ENCODE results near the gene TNRC18.
"Not testable (repeated sequence)": the region's sequence is repeated elsewhere in the genome, so short reads cannot be mapped to it uniquely, and the experiment has no call there.

TNRC18 gene

DNA sequence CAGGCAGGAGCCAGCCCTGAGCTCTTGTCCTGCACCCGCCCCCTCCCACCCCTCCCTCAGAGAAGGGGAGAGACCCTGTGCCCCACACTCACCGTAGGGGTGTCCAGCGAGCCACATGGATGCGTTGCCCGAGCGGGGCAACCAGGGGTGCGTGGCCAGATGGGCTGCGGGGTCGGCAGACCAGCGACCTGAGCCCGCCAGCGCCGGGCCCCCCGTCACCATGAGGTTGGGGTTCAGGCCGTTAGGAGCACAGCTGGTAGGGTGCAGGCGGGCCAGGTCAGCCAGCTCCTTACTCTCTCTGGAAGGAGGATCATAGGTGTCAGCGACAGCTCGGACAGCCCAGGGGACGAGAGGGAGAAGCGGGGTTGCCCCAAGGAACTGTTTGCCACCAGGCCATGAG lies 46.4 kb downstream of the TNRC18 start:
- no peak for DNase-seq (ENCODE audit: low read depth)

DNA sequence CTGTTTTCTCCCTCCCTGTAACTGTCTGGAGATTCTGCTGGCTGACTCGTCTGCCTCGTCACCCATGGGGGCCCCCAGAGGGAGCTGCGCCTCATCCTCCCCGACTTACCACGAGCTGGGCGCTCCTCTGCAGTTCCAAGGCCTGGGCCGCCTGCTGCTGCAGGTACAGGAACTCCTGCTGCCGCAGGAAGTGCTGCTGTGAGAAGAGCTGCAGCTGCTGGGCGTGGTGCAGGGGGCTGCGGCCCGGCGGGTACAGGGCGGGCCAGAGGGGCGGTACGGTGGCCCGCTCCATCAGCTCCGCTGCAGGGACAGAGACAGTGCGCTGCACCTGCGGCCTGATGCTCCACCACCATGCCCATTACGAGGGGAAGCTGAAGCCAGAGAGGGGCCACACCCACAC lies 47.7 kb downstream of the TNRC18 start:
- no peak for DNase-seq (ENCODE audit: low read depth)

DNA sequence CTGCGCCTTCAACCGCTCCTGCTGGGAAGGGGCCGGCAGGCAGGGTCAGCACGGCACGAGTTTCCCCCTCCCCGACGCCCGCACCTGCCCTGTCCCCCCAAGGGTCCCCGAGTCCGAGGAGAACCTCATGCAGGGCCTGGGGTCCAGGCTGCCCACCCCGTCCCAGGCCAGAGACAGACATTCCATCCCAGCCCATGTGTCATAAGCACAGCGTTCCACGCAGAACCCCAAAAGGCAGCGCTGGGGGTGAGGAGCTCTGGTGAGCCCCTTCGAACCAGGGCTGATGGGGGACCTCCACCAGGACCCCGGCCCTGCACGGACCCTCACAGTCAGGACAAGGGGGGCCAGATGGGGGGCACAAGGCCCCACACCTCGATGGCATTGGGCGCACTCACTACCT lies 49.2 kb downstream of the TNRC18 start:
- no peak for DNase-seq (ENCODE audit: low read depth)

DNA sequence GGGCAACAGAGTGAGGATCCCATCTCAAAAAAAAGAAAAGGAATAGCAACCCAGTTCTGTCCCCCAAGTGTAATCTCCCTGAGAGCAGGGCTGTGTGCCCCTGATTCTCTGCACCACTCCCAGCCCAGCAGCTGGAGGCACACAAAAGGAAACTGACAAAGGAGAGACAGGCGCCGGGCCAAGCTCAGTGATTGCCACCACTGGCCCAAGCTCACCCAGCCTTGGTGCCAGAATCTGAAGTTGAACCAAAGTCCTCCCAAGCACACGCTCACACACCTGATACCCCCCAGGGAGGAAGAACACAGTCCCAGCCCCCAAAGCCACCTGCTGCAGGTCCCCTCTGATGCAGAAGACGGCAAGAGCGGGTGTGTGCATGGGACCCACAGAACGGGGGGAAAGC lies 50.3 kb downstream of the TNRC18 start:
- no peak for DNase-seq (ENCODE audit: low read depth)

DNA sequence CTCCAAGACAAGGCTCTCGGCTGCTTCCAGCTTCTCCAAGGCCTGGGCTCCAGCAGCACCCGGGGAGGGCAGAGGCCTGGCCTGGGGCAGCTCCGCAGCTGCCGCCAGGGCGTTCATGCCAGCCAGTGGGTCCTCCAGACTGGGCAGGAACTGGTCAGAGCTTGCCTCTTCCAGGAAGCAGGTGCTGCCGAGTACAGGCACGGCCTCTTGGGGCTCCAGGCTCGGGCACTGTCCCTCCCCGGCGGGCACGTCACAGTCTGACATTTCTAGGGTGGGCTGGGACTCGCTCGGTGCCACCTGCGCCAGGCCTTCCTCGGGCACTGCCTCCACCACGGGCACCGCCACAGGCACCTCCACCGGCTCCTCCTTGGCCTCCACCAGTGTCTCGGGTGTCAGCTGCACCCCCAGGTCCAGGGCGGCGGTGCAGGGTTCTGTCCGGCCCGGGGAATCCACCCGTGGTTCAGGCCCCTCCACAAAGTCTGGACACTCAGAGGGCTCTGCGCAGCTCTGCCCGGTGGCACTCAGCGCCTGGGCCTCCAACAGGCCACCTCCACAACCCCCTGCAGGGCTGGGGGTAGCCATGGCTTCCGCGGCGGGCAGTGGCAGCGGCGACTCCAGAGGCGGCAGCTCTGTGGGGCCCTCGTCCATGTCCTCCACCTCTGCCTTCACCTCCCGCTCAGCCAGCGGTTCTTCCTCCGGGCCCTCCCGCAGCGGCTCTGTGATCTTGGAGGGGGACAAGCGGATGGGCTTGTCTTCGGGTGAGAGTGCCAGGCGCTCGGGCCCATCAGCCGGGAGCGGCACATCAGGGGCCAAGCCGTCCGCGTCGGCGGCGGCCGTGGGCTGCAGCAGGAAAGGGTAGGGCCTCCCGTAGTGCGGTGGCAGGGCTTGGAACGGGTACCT lies 52.9 kb downstream of the TNRC18 start:
- no peak for DNase-seq (ENCODE audit: low read depth)

DNA sequence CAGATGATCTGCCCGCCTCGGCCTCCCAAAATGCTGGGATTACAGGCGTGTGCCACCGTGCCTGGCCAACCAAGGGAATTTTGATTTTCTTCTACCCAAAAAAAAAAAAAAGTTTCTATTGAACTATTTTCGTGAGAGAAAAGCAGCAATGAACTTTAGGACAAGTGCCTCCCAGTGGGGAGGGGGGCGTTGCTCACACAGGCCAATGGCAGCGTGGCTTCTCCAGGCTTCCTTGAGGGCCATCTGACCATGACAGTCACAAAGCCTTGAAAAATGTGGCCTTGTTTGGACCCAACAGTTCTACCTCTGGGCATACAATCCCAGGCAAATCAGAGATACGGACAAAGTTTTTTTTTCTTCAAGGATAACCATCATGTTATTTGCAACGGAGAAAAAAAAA lies 56.0 kb downstream of the TNRC18 start:
- no peak for DNase-seq (ENCODE audit: low read depth)

DNA sequence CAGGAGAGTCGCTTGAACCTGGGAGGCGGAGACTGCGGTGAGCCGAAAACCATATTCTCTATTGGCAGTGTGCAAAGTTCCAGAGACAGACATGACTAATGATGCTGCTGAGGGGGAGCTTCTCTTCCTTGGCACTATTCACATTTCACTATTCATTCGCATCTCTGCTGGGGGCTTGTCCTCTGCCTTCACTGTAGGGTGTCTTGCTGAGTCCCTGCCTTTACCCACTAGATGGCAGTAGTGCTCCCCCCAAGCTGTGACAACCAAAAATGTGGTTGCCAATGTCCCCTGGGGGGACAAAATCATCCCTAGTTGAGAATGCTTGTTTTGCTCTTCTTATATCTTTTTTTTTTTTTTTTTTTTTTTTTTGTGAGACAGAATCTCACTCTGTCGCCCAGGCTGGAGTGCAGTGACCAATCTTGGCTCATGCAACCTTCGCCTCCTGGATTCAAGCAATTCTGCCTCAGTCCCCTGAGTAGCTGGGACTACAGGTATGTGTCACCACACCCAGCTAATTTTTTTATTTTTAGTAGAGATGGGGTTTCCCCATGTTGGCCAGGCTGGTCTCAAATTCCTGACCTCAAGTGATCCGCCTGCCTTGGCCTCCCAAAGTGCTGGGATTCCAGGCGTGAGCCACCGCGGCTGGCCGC lies 57.5 kb downstream of the TNRC18 start:
- DNase-seq (ENCODE audit: low read depth): peak; percentile 64

DNA sequence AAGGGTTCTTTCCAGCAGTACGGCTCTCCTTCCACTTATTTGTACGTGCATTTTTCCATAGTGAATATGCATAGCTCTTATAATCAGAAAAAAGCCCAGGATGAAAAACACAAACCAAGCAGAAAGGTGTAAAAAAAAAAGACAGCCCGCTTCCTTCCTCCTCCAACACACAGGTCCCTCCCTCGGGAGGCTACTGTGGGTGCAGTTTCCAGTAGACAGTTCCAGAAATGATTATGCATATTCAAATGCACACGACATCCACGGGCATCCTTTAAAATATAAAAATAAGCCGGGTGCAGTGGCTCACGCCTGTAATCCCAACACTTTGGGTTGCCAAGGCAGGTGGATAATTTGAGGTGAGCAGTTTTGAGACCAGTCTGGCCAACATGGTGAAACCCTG lies 59.9 kb downstream of the TNRC18 start:
- no peak for DNase-seq (ENCODE audit: low read depth)

DNA sequence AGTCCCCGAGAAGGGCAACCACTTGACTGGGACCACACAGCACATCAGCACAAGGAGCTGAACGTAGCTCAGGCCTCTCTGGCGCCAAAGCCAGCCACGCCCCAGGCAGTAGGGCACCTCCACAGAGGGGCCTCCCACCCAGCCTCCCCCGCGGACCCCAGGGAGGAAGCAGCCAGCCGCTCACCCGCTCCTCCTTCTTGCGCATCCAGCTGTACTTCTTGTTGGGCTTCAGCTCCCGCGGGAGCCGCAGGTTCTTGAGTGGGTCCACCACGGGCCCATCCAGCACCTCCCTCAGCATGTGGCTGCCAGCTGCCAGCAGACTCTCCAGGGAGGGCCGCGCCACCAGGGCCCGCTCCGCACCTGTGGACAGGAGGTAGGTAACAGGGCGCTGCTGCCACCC lies 61.2 kb downstream of the TNRC18 start:
- DNase-seq (ENCODE audit: low read depth): no peak

DNA sequence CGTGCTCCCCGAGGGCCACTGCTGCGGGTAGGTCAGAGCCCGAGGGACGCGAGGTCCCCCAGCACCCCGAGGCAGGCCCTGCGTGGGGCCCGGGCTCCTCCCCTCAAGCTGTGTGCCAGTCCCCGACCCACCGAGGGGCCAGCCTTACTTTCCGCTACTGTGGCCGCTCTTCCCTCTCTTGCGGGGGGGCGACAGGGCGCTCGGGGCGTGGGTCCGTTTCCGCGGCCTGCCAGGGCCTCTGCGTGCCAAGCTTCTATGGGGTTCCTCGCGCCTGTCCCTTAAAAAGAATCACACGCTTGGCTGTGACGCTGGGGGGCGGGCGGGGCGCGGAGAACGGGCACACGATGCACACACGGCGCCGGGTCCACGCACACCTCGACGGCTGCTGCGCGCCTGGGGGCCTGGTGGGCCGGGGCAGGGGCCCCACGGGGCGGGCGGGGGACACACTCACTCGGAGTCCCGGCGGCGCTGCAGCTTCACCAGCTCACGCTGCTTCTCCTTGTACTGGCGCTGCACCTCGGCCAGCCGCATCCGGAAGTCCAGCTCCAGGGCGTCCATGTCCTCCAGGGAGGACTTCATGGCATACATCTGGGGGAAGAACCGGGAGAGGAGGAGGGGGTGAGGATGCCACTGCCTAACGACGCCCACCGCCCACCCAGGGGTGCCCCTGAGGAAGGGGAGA lies 62.0 kb downstream of the TNRC18 start:
- DNase-seq (ENCODE audit: low read depth): no peak

DNA sequence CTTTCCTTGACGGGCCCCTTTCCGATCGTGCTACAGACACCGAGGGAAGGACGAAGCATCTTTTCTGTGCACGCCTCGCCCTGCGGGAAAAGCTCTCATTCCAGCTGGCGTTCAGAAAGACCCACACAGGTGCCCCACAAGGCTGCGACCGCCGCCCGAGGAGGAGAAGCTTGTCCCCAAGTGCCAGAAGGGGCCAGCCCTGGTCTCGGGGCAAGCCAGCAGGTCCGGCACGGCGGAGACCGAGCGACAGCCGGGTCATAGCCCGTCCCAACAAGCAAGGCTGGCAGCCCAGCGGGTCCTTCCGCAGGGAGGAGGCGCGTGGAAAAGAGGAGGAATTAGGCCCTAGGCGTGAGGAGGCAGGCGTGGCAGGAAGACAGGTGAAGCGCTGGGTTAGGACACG lies 62.7 kb downstream of the TNRC18 start:
- no peak for DNase-seq (ENCODE audit: low read depth)

DNA sequence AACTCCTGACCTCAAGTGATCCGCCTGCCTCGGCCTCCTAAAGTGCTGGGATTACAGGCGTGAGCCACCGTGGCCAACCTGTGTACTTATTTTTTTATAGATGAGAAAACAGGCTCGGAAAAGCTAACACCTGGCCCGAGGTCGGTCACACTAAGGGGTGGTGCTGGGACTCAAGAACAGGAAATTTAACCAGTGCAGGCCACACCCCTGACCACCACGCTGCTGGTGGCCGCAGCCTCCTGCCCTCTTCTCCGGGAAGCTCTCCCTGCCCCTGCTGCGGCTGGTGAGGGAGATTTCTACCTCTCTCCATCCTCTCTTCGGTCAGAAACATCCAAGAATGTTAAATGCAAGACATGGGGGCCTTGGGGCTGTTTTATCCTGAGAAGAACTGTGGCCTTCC lies 63.2 kb downstream of the TNRC18 start:
- DNase-seq (ENCODE audit: low read depth): no peak

DNA sequence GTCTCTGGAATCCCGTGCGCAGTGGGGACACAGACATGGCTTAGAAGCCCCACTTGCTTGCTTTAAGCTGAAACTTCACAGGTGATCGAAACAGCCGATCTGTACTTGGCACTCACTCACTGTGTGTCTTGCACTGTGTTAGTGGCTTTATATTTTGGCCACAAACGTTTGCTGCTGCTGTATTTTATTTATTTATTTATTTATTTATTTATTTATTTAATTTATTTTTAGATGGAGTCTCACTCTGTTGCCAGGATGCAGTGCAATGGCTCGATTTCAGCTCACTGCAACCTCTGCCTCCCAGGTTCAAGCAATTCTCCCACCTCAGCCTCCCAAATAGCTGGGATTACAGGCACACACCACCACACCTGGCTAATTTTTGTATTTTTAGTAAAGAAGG lies 63.6 kb downstream of the TNRC18 start:
- DNase-seq (ENCODE audit: low read depth): not testable (repeated sequence)

DNA sequence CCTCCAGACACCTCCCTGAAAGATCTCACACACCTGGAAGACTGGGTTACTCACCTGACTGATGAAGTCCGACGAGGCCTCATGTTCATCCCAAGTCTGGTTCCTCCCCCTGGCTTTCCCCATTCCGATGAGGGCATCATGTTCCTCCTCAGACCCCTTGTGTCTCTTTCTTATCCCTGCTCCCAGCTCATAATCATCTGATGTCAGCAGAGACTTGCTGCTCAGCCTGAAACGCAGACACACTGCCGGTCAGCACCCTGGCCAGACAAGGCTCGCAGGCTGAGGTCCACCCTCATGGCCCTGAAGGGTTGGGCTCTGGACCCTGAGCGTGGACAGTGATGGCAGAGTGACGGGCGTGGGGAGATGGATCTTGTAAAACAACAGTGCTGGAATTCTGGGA lies 64.3 kb downstream of the TNRC18 start:
- no peak for DNase-seq (ENCODE audit: low read depth)

DNA sequence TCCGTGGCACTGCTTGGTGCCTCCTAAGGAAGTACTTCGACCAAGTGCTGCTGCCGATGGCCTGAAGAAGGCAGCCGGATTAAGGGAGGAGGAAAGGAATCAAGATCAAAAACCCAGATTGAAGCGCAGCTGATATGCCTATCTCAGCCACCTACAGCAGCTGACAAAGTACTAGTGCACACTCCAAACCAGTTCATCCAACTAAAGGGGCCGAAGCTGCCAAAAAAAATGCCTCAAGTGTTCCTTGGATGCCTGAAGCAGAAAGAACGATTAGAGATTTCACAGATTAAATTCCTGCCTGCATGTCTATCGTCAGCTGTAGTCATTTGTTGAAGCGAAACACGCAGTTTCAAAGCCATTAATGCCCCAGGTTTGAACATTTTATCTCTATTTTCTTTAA lies 65.7 kb downstream of the TNRC18 start:
- DNase-seq (ENCODE audit: low read depth): no peak

DNA sequence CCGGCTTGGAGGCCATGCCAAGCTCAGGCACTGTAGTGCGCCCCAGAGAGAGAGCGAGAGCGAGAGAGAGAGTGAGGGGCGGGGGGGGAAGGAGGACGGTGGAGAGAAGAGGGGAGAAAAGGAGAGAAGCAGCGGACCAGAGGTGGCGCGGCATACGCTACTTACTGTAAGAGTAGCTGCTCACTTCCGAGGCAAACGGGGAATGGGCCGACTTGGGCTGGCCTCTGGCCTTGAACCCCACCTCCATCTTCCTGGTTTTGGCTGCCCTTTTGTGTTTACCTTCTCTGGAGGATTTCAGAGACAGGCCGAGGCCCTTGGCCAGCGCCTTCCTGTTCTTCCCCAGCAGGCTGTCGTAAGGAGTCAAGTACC lies 66.9 kb downstream of the TNRC18 start:
- no peak for DNase-seq (ENCODE audit: low read depth)

DNA sequence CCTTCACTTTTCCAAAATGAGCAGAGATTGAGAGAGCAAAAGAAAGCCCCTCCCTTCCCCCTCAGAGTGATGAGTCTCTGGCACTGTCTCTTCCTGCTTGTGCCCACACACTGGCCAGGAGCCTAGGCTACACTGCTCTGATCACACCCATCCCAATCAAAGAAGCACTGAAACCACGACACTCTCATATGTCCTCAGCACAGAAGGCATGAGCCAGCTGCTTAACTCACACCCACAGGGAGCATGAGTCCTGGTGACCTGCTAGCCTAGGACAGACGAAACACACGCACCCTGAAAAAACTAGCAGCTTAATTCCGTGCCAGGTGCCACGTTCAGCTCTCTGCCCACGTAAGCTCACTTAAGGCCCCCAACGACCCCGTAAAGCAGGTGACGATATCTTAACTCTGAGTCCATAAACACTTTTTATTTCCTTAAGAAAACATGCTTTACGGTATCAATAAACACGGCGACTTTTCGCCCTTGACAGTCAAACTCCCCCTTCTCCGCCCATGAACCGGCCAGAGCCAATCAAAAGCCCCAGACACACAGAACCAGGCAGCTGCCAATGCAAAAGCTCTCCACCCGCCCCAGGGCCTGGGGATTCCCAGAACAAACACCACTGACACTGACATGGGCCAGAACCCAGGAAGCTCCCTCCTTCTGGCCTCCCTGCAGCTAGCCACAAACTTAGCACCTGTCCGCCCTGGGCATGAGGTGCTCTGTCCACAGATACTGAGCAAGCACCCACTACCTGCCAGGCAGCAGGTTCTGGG lies 69.0 kb downstream of the TNRC18 start:
- DNase-seq (ENCODE audit: low read depth): peak; percentile 21

DNA sequence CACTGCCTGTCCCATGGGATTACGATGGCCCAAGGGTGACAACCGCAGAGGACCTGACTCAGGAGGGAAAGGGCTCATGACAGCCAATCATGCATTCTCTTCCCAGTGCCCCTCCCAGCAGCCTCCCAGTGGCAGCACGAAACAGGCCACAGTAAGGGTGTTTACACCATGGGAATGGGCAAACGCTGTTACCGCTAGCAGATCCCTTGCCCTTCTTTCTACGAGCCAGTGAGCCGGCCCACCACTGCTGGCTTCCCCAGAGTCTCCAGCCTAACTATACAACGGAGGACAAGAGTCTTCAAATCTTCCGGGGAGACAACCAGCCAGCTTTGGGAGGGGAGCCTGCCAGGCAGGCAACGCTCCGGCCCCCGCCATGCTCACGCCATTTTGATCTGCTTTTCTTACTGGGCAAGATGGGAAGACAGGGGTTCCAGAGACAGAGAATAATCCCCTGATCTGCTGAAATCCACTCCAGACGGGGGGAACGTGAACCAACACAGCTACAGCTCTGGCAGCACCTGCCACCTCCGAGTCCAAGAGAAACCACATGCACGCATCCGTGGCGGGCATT lies 71.1 kb downstream of the TNRC18 start:
- DNase-seq (ENCODE audit: low read depth): no peak

DNA sequence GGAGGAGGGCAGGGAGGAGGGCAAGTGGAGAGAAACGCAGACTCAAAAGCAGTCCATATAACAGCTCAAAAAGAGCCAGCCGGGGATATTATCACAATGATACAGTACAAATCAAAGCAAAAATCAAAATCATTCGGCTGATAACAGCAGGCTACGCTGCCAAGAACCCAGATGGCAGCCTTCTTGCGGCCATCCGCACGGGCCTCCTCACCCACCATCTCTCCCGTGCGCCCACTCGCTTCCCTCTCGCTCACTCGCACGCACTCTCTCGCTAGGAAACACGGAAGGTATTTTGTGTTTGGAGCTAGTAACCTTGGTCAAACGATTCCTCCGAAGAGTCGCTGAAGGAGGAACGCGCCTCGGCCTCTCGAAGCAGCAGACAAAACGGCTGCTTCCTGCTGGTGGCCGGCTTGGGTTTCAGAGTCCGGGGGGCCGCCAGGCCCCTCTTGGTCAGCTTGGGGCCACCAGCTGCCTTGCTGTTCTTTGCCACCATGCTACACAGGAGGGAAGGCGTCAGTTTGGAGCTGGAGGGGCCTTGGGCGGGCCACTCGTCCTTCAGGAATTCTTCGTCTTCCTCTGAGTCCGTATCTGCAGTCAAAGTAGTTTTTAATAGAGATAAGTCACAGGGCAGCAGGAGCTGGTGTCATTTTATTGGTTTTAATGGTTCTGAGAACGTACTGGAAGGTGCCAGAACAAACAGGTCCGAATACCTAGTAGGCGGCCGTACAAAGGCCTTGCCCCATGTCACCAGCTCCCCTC lies 71.9 kb downstream of the TNRC18 start:
- DNase-seq (ENCODE audit: low read depth): no peak

DNA sequence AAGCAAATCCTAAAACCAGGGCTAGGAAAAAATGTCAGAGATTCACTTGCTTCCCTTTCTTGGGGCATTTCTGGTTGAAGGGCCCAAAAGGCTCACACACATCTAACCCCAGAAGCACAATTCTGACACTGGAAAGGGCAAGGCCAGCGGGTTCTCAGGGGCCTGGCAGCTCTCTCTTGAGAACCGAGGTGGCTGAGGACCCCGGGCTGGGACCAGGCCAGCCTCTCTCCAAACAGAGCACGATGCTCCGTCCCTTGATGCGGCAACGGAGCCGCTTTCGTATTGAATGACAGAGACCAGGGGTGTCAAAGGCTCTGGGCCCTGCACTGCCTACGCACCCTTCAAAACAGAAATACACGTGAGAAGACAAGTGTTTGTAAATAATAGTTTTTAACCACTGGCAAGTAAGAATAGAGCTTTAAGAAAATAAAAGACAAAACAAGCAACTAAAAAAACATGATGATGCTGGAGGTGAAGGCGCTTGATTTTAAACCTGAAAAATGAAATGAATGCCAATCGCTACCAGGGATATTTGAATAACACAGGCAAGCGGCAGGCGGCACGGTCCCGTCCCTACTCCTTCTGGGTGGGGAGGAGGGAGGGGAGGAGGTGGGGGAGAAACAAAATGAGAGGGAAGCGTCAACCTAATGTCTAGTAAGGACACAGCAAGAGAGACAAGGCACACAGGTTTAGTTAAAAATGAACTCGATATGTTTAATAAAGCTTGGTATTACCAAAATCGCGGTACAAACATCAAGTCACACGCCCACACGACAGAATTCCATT lies 72.8 kb downstream of the TNRC18 start:
- no peak for DNase-seq (ENCODE audit: low read depth)

DNA sequence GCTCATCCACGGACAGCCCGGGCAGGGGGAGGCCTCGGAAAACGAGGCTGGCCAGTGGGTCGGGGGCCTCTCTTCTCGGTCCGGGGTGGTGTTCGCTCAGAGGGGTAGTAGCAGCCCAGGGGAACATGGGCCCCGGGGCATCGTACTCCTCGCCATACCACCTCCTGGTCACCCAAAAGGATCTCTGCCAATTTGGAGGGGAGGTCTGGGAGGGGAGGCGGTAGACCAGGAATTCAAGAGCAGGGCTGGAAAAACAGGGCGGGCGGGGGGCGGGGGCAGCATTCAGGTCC lies 73.5 kb downstream of the TNRC18 start:
- DNase-seq (ENCODE audit: low read depth): no peak
